G401.6 (cell line): ENCODE data around the gene CLTB.
"Not testable (repeated sequence)": the region's sequence is repeated elsewhere in the genome, so short reads cannot be mapped to it uniquely, and the experiment has no call there.

Source experiments
- FAIRE-seq: peaks from 2 replicates; lab custom pipeline; 2012; peaks lifted over from hg19 to GRCh38; lab: Jason Lieb, UNC

The CLTB gene

GRCh38 chr5:176415952-176416924, at the start of gene CLTB:
TSS of gene CLTB (minus strand) at chr5:176416539. CDS start at chr5:176416363, 176 bp downstream.
- FAIRE-seq, result no peak

GRCh38 chr5:176463113-176463764, 46.9 kb upstream of the CLTB start:
- FAIRE-seq, result no peak

- no peak for FAIRE-seq
Observed at GRCh38 chr5:176461349-176461748, 45.0 kb upstream of the CLTB start.

GRCh38 chr5:176458904-176459561, 42.7 kb upstream of the CLTB start:
- no peak for FAIRE-seq

GRCh38 chr5:176454724-176455394, 38.5 kb upstream of the CLTB start:
- FAIRE-seq, result no peak

GRCh38 chr5:176450077-176450476, 33.7 kb upstream of the CLTB start:
- no peak for FAIRE-seq

- FAIRE-seq, result peak; percentile 98
Observed at GRCh38 chr5:176447978-176448608, 31.8 kb upstream of the CLTB start, which contains the start of gene FAF2. TSS of gene FAF2 (plus strand) at chr5:176448385. CDS start at chr5:176448408, 23 bp downstream.

GRCh38 chr5:176447591-176447977, 31.2 kb upstream of the CLTB start:
- FAIRE-seq, result no peak

- no peak for FAIRE-seq
Observed at GRCh38 chr5:176446884-176447590, 30.7 kb upstream of the CLTB start.

GRCh38 chr5:176446028-176446665, 29.8 kb upstream of the CLTB start:
- FAIRE-seq, result no peak

GRCh38 chr5:176444742-176445141, 28.4 kb upstream of the CLTB start:
- no peak for FAIRE-seq

GRCh38 chr5:176442911-176443310, 26.6 kb upstream of the CLTB start:
- not testable (repeated sequence) for FAIRE-seq

GRCh38 chr5:176441921-176442323, 25.6 kb upstream of the CLTB start:
- no peak for FAIRE-seq

GRCh38 chr5:176440927-176441706, 24.8 kb upstream of the CLTB start:
- FAIRE-seq, result no peak

GRCh38 chr5:176438959-176439757, 22.8 kb upstream of the CLTB start:
- no peak for FAIRE-seq

GRCh38 chr5:176436656-176437055, 20.3 kb upstream of the CLTB start:
- no peak for FAIRE-seq

GRCh38 chr5:176432707-176433106, 16.4 kb upstream of the CLTB start:
- no peak for FAIRE-seq

- no peak for FAIRE-seq
Observed at GRCh38 chr5:176429972-176430371, 13.6 kb upstream of the CLTB start.

- no peak for FAIRE-seq
Observed at GRCh38 chr5:176427971-176428370, 11.6 kb upstream of the CLTB start.
